K562 (cell line): ENCODE measurements around the gene PACSIN1. TPM values are rescaled to one million over a fixed set of nuclear protein-coding genes. Genes with fewer than 3 reads are reported as not detected.
A peak's percentile ranks its signal among the peaks of the same experiment; 100 is the strongest.

Experiments
- BMI1 ChIP-seq: fragments of 150-350 bp; IDR thresholded peaks from 2 replicates; pipeline ENCODE4 v1.6.1; 2014; ENCODE audit warnings: low read length
- FOXP1 ChIP-seq: sonication (generic); formaldehyde crosslinking; IDR thresholded peaks from 2 replicates; pipeline ENCODE4 v1.8.0; 2022; ENCODE audit warnings: mild to moderate bottlenecking, missing genetic modification reagents
- polyA plus RNA-seq, 8 experiments: library from polyadenylated mRNA; depleted of rRNA in 4 of 8; stranded (reverse) in 5 of 8; unstranded in 3 of 8; fragments of >200 nt; fragmentation: Nextera tagmentation in 2 of 8; fragmentation: Illumina TruSeq in 1 of 8; extraction: Ambion mirVana in 2 of 8; extraction: Trizol in 1 of 8; gene quantifications; 2 replicates each; pipeline versions ENCODE4 v1.2.1 to v1.2.3, GENCODE V29; 2011 to 2014; ENCODE audit warnings: inconsistent platforms in 1 of 8, missing spikeins in 1 of 8
- total RNA-seq, 7 experiments: library from RNA; depleted of rRNA in 6 of 7; stranded (reverse); fragments of >200 nt in 6 of 7; fragmentation: Illumina TruSeq in 2 of 7; extraction: Trizol in 2 of 7; gene quantifications; 2 replicates each; pipeline versions ENCODE4 v1.2.1 to v1.2.3, GENCODE V29; 2011 to 2021; ENCODE audit warnings: low replicate concordance in 1 of 7
- TF ChIP-seq, protein P1 (sequence below), 2 experiments: fragments of 150-350 bp in 1 of 2; IDR thresholded peaks; 2 replicates each; pipeline ENCODE4 v1.6.1; 2012 to 2016; ENCODE audit warnings: low read depth in 2 of 2, low read length in 2 of 2, mild to moderate bottlenecking in 1 of 2, moderate library complexity in 1 of 2
- TF ChIP-seq, protein P2 (sequence below), 3 experiments: fragments of 200-800 bp in 1 of 3; fragments of 250-450 bp in 1 of 3; fragments of 450-650 bp in 1 of 3; sonication (Bioruptor Pico) in 1 of 3; sonication (Bioruptor generic) in 1 of 3; formaldehyde crosslinking in 1 of 3; IDR thresholded peaks; 2 replicates each; pipeline versions ENCODE4 v1.6.1 to v1.8.0; 2016 to 2022; ENCODE audit warnings: mild to moderate bottlenecking in 2 of 3, missing genetic modification characterization in 2 of 3, missing compliant biosample characterization in 1 of 3, moderate library complexity in 1 of 3

The PACSIN1 gene
- total and polyA plus RNA-seq, 9 of the 15 experiments (the other 6 are each of a cell fraction or from before 2014, with no cell fraction given): 0.01 to 1.7 (median 0.45) TPM

DNA sequence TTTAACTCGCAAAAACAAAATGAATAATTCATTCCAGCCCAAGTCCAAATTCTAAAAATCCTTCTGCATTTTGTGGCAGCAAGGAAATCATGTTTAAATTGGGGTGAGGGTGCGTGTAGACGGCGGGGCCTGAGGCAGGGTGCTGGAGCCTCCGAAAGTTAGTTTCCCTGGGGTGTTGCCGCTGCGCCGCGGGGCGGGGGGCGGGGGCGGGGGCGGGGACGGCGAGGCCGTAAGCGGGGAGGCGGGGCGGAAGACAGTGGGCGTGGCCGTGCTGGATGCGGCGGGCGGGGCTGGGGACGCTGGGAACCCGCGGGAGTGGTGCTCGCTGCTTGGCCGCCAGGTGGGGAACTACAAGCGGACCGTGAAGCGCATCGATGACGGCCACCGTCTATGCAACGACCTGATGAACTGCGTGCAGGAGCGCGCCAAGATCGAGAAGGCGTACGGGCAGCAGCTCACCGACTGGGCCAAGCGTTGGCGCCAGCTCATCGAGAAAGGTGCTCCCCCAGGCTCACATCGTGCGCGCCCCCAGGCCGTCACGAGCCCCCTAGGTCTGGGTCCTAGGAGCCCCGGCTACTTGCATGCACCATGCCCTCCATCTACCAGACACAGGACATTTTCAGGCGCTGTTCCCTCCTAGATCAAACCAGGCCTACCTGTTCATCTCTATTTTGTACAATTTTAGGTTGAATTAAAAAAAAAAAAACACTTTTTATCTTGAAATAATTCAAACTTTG, 61.3 kb downstream of the PACSIN1 start (continued):
- TF ChIP-seq, protein P1, sequence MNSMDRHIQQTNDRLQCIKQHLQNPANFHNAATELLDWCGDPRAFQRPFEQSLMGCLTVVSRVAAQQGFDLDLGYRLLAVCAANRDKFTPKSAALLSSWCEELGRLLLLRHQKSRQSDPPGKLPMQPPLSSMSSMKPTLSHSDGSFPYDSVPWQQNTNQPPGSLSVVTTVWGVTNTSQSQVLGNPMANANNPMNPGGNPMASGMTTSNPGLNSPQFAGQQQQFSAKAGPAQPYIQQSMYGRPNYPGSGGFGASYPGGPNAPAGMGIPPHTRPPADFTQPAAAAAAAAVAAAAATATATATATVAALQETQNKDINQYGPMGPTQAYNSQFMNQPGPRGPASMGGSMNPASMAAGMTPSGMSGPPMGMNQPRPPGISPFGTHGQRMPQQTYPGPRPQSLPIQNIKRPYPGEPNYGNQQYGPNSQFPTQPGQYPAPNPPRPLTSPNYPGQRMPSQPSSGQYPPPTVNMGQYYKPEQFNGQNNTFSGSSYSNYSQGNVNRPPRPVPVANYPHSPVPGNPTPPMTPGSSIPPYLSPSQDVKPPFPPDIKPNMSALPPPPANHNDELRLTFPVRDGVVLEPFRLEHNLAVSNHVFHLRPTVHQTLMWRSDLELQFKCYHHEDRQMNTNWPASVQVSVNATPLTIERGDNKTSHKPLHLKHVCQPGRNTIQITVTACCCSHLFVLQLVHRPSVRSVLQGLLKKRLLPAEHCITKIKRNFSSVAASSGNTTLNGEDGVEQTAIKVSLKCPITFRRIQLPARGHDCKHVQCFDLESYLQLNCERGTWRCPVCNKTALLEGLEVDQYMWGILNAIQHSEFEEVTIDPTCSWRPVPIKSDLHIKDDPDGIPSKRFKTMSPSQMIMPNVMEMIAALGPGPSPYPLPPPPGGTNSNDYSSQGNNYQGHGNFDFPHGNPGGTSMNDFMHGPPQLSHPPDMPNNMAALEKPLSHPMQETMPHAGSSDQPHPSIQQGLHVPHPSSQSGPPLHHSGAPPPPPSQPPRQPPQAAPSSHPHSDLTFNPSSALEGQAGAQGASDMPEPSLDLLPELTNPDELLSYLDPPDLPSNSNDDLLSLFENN (IDR thresholded peaks at IDR 0.05; ENCODE audit: low read depth in 2 of 2, low read length in 2 of 2): no peak
- no peak for TF ChIP-seq BMI1
- TF ChIP-seq FOXP1: 0 out of 2 replicates have a peak, but pooled peaks have one; percentile 23
- TF ChIP-seq, protein P2, sequence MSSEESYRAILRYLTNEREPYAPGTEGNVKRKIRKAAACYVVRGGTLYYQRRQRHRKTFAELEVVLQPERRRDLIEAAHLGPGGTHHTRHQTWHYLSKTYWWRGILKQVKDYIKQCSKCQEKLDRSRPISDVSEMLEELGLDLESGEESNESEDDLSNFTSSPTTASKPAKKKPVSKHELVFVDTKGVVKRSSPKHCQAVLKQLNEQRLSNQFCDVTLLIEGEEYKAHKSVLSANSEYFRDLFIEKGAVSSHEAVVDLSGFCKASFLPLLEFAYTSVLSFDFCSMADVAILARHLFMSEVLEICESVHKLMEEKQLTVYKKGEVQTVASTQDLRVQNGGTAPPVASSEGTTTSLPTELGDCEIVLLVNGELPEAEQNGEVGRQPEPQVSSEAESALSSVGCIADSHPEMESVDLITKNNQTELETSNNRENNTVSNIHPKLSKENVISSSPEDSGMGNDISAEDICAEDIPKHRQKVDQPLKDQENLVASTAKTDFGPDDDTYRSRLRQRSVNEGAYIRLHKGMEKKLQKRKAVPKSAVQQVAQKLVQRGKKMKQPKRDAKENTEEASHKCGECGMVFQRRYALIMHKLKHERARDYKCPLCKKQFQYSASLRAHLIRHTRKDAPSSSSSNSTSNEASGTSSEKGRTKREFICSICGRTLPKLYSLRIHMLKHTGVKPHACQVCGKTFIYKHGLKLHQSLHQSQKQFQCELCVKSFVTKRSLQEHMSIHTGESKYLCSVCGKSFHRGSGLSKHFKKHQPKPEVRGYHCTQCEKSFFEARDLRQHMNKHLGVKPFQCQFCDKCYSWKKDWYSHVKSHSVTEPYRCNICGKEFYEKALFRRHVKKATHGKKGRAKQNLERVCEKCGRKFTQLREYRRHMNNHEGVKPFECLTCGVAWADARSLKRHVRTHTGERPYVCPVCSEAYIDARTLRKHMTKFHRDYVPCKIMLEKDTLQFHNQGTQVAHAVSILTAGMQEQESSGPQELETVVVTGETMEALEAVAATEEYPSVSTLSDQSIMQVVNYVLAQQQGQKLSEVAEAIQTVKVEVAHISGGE (CRISPR knock-in tag; IDR thresholded peaks at IDR 0.05): no peak; a peak in 1 of 6 replicates
